ENCODE results near the gene BRPF3.

GRCh38 chr6:36241728-36242127 is 45.2 kb downstream of the BRPF3 start:
- TF ChIP-seq CTCF (CRISPR knock-in tag; IDR thresholded peaks at IDR 0.05) (no peak), GPN1 (CRISPR knock-in tag; IDR thresholded peaks at IDR 0.05; ENCODE audit: borderline replicate concordance) (no peak), TCF7 (IDR thresholded peaks at IDR 0.05; ENCODE audit: low read depth) (no peak), ZNF318 (CRISPR knock-in tag; IDR thresholded peaks at IDR 0.05) (no peak), ELF4 (CRISPR knock-in tag; IDR thresholded peaks at IDR 0.05; ENCODE audit: borderline replicate concordance) (no peak), TFE3 (CRISPR knock-in tag; IDR thresholded peaks at IDR 0.05) (no peak), MXI1 (IDR thresholded peaks at IDR 0.05; ENCODE audit: borderline replicate concordance, low read depth, low read length) (no peak)

Data from HepG2 (cell line).